Stimulated activated CD4-positive, alpha-beta T cell treated with anti-CD3 and anti-CD28 coated beads, Interleukin-2, amount 100 ng/mL, for 48 hours (primary cell): ENCODE results near the gene NCAPG2.
"Not testable (repeated sequence)": the region's sequence is repeated elsewhere in the genome, so short reads cannot be mapped to it uniquely, and the experiment has no call there.

Source experiments
- DNase-seq, 2 donors: peaks; one replicate each; pipeline ENCODE4 v3.0.0-alpha.2; 2020

NCAPG2 gene

DNA sequence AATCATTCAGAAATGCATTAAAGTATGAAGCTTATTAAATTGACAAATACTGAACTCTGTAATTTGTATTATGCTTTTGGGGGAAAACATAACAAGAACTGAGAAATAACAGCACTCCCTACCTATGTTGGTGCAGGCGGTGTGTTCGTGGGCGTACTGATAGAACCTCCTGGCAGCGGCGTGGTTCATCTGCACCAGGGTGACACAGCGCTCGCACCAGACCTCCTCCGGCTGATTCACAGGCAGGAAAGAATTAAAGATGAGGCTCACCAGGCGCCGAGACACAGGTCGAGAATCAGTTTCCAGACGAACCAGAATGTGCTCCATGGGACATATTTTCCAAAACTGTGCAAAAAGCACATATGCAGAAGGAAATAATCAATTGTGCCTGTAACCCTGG, 40.2 kb downstream of the NCAPG2 start:
- DNase-seq = no peak

DNA sequence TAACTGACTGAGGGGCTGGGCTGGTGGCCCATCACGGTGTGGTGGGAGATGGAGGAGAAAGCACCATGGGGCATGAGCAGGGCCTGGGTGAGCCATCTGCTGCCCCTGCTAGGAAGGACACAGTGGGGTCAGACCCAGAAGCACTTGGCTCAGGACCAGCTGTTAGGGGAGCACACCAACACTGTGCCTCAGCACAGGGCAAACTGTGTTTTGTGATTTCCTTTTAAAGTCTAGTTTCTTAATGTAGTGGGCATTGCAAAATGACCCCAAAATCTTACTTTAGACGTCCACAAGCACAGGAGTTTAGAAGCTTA, 41.2 kb downstream of the NCAPG2 start:
- no peak for DNase-seq

DNA sequence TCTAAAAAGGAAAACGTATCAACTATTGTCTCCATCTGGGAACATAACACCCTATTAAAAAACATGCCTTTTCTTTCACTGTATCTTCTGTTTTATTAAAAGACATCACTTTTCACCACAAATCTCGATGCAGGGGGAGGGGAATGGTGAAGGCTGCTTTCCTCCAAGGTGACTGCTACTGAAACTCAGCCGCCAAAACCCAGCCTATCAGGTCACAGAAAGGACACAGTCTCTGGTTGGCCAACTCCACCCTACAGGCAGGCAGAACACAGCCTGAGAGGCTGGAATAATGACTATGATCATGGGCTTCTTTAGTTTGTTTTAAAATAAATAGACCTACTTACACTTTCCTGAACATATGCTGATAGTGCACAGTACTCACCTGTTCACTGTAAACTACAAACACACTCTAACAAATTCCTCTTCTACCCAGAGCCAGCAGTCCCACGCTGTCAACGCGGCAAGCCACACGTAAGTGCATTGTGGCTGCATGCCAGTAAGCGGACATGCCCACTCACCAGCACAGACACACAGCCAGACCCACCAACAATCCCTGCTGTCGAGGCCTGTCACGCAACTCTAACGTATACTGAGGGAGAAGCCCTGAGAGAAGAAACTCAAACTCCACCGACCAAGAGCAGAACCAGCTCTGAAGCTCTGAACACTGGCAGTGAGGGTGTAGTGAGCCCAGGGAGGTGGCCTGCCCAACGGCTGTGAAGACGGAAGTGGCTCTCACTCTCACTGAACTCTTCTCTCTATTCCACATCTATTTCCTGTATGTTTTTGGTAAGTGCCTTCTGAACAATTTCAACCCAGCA, 41.8 kb downstream of the NCAPG2 start:
- no peak for DNase-seq

DNA sequence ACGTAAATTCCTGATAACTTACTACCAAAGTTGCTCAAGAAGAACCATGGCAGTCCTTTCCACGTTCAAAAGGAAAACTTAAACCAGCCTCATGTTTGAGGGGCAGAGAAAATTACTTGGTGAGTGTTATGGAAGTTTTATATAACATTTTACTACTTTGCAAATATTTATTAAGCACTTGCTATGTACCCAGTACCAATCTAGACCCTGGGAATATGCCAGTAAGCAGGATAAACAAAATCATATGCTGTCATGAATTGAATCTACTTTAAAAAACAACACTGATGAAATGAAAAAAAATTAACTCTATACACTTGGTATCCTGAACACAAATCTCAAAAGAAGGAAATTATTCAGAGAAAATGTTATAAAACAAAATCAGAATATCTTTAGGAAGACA, 46.1 kb downstream of the NCAPG2 start:
- DNase-seq = no peak

GRCh38 chr7:158657189-158657746, 47.3 kb downstream of the NCAPG2 start:
- DNase-seq = no peak

- DNase-seq = peak; percentile 45 to 53
Observed at GRCh38 chr7:158655931-158656441, 48.6 kb downstream of the NCAPG2 start.

DNA sequence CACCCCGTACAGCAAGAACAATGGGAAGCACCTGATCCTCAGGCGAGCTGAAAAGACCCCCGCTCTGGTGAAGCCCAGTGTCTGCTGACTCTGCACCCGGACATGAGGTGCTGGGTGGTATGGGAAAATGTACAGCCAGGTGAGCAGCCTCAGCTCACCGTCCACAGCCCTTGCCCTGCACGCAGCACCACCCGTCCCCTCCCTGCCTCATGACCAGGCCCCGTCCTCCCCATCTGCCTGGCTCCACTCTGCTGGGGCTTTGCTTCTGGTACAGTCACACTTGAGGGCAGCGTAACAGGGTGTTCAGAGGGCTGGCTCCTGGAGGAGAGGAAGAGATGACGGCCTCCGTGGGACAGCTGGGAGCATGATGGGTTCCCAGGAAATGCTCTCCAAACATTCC, 49.1 kb downstream of the NCAPG2 start:
- DNase-seq = no peak

GRCh38 chr7:158651968-158652565, 52.5 kb downstream of the NCAPG2 start:
- no peak for DNase-seq

- DNase-seq = no peak
Observed at GRCh38 chr7:158650821-158651225, 53.8 kb downstream of the NCAPG2 start.

GRCh38 chr7:158649279-158649678, 55.3 kb downstream of the NCAPG2 start:
- DNase-seq = no peak

DNA sequence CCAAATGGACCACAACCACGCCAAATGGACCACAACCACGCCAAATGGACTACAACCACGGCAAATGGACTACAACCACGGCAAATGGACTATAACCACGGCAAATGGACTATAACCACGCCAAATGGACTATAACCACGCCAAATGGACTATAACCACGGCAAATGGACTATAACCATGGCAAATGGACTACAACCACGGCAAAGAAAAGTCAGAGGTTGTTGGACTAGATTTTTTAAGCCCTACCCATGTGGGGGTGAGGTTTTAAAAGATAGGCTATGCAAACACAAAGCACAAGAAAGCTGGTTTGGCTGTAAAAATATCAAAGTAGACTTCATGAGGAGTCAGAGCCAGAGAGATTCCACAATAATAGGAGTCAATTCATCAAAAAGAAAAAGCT, 55.8 kb downstream of the NCAPG2 start:
- DNase-seq = no peak

GRCh38 chr7:158648168-158648567, 56.4 kb downstream of the NCAPG2 start:
- no peak for DNase-seq

DNA sequence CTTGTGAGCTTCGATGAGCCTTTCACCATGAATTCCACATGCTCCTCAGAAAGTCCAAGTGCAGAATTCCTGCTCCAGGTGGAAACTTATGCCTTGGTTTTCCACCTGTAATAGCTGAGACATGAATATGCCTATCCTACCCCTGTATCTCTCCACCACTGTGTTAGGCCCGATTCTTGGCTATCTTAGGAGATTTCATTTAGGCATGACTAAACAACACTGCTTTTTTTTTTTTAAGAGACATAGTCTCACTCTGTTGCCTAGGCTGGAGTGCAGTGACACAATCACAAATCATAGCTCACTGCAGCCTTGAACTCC, 57.2 kb downstream of the NCAPG2 start:
- no peak for DNase-seq

DNA sequence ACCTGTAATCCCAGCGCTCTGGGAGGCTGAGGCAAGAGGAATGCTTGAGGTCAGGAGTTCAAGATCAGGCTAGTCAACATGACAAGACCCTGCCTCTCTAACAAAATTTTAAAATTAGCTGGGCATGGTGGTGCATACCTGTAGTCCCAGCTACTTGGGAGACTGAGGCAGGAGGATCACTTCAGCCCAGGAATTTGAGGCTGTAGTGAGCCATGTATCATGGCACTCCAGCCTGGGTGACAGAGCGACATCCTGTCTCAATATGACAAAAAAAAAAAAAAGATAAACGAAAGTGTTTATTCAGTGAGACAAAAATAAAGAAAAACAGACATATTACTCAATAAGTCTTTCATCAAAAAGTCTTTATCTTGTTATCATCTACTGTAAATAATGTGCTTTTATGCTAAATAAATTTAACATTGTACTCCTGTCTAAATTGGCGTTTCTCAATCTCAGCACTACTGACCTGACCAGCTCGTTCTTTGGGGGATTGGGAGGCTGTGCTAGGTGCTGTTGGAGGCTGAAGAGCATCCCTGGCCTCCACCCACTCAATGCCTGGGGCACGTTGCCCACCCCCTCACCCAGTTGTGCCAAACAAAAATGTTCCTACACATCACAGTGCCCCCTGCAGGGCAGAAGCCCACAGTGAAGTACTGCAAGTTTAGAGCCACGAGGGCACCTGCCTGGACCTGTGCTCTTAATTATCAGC, 57.7 kb downstream of the NCAPG2 start:
- peak in 1 of 2 donors; percentile 15 for DNase-seq

GRCh38 chr7:158645842-158646241, 58.8 kb downstream of the NCAPG2 start:
- no peak for DNase-seq

DNA sequence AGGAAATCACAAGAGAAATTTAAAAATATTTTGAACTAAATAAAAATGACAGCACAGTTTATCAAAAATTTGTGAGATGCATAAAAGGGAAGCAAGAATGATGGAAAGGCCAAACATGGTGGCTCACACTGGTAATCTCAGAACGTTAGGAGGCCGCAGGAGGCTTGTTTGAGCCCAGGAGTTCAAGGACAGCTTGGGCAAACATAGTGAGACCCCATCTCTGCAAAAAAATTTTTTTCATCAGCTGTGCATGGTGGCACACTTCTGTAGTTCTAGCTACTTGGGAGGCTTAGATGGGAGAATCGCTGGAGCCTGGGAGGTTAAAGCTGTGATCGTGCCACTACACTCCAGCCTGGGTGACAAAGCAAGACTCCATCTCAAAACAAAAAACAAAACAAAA, 62.5 kb downstream of the NCAPG2 start:
- DNase-seq = no peak

GRCh38 chr7:158638001-158638400, 66.6 kb downstream of the NCAPG2 start:
- no peak for DNase-seq

GRCh38 chr7:158633055-158633956, 71.3 kb downstream of the NCAPG2 start:
- no peak for DNase-seq

DNA sequence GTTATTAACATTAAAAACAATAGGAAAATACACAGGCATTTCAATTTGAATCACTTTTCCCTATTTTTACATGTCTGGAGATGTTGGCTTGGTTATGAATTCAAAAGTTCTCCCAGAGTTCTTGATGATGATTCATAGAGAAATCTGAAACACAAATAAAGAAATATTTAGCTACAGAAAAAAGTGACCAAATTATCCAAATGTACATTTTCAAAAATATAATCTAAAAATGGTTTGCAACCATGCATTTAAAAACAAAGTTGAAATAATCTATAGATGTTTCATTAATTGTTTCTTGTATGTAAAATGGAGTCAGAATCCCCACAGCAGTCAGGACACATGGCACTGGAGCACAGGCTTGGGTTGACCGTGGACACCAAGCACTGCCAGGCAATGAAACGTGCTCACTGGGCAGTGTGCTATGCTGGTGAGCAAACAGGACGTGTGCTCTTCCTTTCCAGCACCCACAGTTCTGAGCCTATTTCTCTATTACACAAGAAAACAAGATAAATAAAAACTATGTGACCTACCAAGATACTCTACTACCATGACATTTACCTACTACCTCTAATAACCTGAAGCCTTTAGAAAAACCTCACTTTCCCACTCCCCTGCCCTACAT, 72.9 kb downstream of the NCAPG2 start:
- DNase-seq = no peak

DNA sequence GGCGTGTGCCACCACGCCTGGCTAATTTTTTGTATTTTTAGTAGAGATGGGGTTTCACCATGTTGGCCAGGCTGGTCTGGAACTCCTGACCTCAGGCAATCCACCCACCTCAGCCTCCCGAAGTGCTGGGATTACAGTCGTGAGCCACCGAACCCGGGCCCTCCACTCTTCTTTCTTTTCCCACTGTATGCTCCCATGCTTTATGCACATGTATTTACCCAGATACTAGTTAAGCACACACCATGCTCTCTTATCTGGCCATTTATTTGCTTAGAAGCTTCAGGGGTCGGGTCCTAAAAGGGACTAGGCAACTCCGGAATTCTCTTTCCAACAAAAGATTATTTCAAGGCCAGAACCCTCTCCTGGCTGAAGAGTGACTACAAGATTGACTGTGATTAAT, 78.3 kb downstream of the NCAPG2 start:
- DNase-seq = not testable (repeated sequence)

DNA sequence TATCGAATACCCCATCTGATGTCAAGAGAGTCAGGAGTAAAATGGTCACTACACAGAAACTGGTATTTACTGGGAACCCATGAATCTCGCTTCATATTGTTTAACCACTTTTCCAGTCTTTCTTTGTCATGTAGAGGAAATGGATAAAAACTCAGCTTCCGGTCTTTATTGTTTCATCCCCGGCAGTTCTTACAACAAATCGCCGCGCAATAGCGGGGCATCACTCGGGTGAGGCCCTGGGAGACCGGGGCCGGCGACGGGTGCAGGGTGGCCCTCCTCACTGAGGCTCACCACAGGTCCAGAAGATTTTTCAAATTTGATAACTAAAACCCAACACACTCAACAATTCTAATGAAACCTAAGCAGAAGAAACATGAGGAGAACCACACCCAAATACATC, 81.4 kb downstream of the NCAPG2 start:
- no peak for DNase-seq

DNA sequence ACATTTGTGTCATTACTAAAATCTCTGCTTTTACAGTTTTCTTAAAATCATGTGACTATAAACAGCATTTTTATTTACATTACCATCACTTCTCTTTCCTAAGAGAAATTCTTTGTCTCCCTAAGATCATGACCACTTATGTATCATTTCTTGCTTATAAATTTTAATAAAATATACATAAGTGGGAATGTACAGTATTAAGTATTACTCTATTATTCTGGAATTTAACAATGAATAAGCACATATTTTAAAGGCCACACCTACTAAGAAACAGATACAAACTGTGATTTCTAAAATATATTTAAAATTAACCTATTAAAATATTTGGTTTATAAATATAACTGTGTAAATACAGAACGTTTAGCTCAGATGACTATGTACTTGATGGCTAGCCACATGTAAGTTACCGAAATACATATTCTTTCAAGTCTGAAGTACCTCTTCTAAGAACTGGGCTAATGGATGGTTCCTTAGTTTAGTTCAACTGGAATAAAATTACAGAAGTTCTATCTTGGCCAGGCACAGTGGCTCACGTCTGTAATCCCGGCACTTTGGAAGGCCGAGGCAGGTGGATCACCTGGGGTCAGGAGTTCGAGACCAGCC, 83.7 kb downstream of the NCAPG2 start:
- no peak for DNase-seq
